SK-N-SH (cell line): ENCODE measurements around the gene ATP11A. TPM values are rescaled to one million over a fixed set of nuclear protein-coding genes. Genes with fewer than 3 reads are reported as not detected.

Experiments
- CTCF ChIA-PET: fragments of 300-600, 350-600 bp; formaldehyde crosslinking; extraction: SDS; loops from one replicate; lab custom pipeline; 2021; lab: Yijun Ruan, JAX
- POLR2A ChIA-PET: fragments of 350-600 bp; sonication (Branson Sonifier 250); formaldehyde crosslinking; extraction: SDS; loops from one replicate; lab custom pipeline; 2020; ENCODE audit warnings: antibody characterized with exemption, inconsistent platforms; lab: Yijun Ruan, JAX
- DNase-seq: peaks from one replicate; pipeline ENCODE4 v3.0.0; 2012
- H2AFZ ChIP-seq: fragments of 200-600 bp; sonication (generic); 2 replicates; pipeline ENCODE4 v1.8.1; 2016; ENCODE audit warnings: antibody characterized with exemption, mild to moderate bottlenecking, low read depth
- H3F3A ChIP-seq: fragments of 200-600 bp; sonication (generic); replicated peaks from 2 replicates; pipeline ENCODE3; 2016; ENCODE audit warnings: antibody characterized with exemption, mild to moderate bottlenecking; ENCODE audit not compliant: insufficient read depth
- H3K27ac ChIP-seq, 2 experiments: fragments of 200-500 bp in 1 of 2; fragments of 200-600 bp in 1 of 2; sonication (Bioruptor generic) in 1 of 2; sonication (generic), shearing (Covaris generic) in 1 of 2; 2 replicates each; pipeline versions ENCODE4 v1.5.1 to v1.6.1; 2014 to 2016; ENCODE audit warnings: low read depth in 2 of 2, inconsistent platforms in 1 of 2, low read length in 1 of 2, mild to moderate bottlenecking in 1 of 2, mixed read lengths in 1 of 2
- H3K27me3 ChIP-seq: fragments of 200-600 bp; sonication (generic), shearing (Covaris generic); 2 replicates; pipeline ENCODE4 v1.6.1; 2016; ENCODE audit warnings: mixed run types; ENCODE audit not compliant: insufficient read depth
- H3K36me3 ChIP-seq, 2 experiments: fragments of 200-500 bp in 1 of 2; fragments of 200-600 bp in 1 of 2; sonication (Bioruptor generic) in 1 of 2; sonication (generic) in 1 of 2; replicated peaks in 1 of 2; 2 replicates each; pipeline versions ENCODE3 to v1.5.1; 2014 to 2016; ENCODE audit warnings: low read length in 1 of 2, mild to moderate bottlenecking in 1 of 2; ENCODE audit not compliant: insufficient read depth in 2 of 2, control insufficient read depth in 1 of 2
- H3K4me1 ChIP-seq, 2 experiments: fragments of 200-500 bp in 1 of 2; fragments of 200-600 bp in 1 of 2; sonication (Bioruptor generic) in 1 of 2; sonication (generic), shearing (Covaris generic) in 1 of 2; 2 replicates each; pipeline versions ENCODE4 v1.5.1 to v1.6.1; 2014 to 2016; ENCODE audit warnings: low read depth in 1 of 2, low read length in 1 of 2, mixed run types in 1 of 2; ENCODE audit not compliant: insufficient read depth in 2 of 2, control insufficient read depth in 1 of 2
- H3K4me2 ChIP-seq: fragments of 200-600 bp; sonication (generic), shearing (Covaris generic); 2 replicates; pipeline ENCODE4 v1.6.1; 2017; ENCODE audit warnings: mixed run types
- H3K4me3 ChIP-seq, 2 experiments: fragments of 200-500 bp in 1 of 2; fragments of 200-600 bp in 1 of 2; sonication (Bioruptor generic) in 1 of 2; sonication (generic), shearing (Covaris generic) in 1 of 2; 2 replicates each; pipeline versions ENCODE4 v1.5.1 to v1.8.1; 2014 to 2016; ENCODE audit warnings: low read depth in 2 of 2, inconsistent platforms in 1 of 2, low read length in 1 of 2, mild to moderate bottlenecking in 1 of 2, mixed read lengths in 1 of 2, moderate library complexity in 1 of 2
- H3K79me2 ChIP-seq: fragments of 200-600 bp; sonication (generic); 2 replicates; pipeline ENCODE4 v1.8.1; 2017; ENCODE audit warnings: mild to moderate bottlenecking; ENCODE audit not compliant: insufficient read depth
- H3K9ac ChIP-seq: fragments of 200-600 bp; sonication (generic); 2 replicates; pipeline ENCODE4 v1.6.1; 2017; ENCODE audit warnings: mixed run types
- H3K9me2 ChIP-seq: fragments of 200-600 bp; sonication (generic); 2 replicates; pipeline ENCODE4 v1.6.1; 2017; ENCODE audit warnings: mixed run types
- H3K9me3 ChIP-seq: fragments of 200-600 bp; sonication (generic); 2 replicates; pipeline ENCODE4 v1.6.1; 2017; ENCODE audit warnings: mixed run types, mild to moderate bottlenecking, moderate library complexity
- H4K20me1 ChIP-seq: fragments of 200-600 bp; sonication (generic); 2 replicates; pipeline ENCODE4 v1.6.1; 2017; ENCODE audit warnings: mild to moderate bottlenecking, mixed run types; ENCODE audit not compliant: insufficient read depth
- CTCF ChIP-seq: fragments of 200-600 bp; sonication (generic); IDR thresholded peaks from 2 replicates; pipeline ENCODE4 v1.6.1; 2017; ENCODE audit warnings: antibody characterized with exemption, mild to moderate bottlenecking, moderate library complexity
- EZH2phosphoT487 ChIP-seq: fragments of 200-600 bp; sonication (generic); IDR thresholded peaks from 2 replicates; pipeline ENCODE4 v1.6.1; 2017; ENCODE audit warnings: low read depth, mixed run types, mild to moderate bottlenecking, antibody characterized with exemption, moderate library complexity, borderline replicate concordance
- FOSL2 ChIP-seq: IDR thresholded peaks from 2 replicates; pipeline ENCODE4 v1.4.0; 2012; ENCODE audit warnings: low read depth, mild to moderate bottlenecking, moderate library complexity, borderline replicate concordance
- FOXJ3 ChIP-seq: sonication (generic); formaldehyde crosslinking; IDR thresholded peaks from 2 replicates; pipeline ENCODE4 v1.5.1; 2020; ENCODE audit warnings: mild to moderate bottlenecking, missing genetic modification reagents
- FOXM1 ChIP-seq: IDR thresholded peaks from 2 replicates; pipeline ENCODE4 v1.4.0; 2012; ENCODE audit warnings: low read depth, mild to moderate bottlenecking
- MAX ChIP-seq: IDR thresholded peaks from 2 replicates; pipeline ENCODE4 v1.4.0; 2012; ENCODE audit warnings: low read depth
- NRF1 ChIP-seq: IDR thresholded peaks from 2 replicates; pipeline ENCODE4 v1.6.1; 2012; ENCODE audit warnings: low read depth, mild to moderate bottlenecking, low read length
- RFX5 ChIP-seq: IDR thresholded peaks from 2 replicates; pipeline ENCODE4 v1.6.1; 2012; ENCODE audit warnings: mild to moderate bottlenecking, improper control_type of control experiment, low read length
- TCF12 ChIP-seq: IDR thresholded peaks from 2 replicates; pipeline ENCODE4 v1.4.0; 2012
- TEAD4 ChIP-seq: IDR thresholded peaks from 2 replicates; pipeline ENCODE4 v1.4.0; 2012; ENCODE audit warnings: mild to moderate bottlenecking, borderline replicate concordance; ENCODE audit not compliant: insufficient read depth
- USF2 ChIP-seq: fragments of 150-350 bp; IDR thresholded peaks from 2 replicates; pipeline ENCODE4 v1.6.1; 2017; ENCODE audit warnings: antibody characterized with exemption, low read length, low read depth, borderline replicate concordance
- YY1 ChIP-seq: IDR thresholded peaks from 2 replicates; pipeline ENCODE4 v1.4.0; 2012; ENCODE audit warnings: low read depth, mild to moderate bottlenecking
- WGBS: methylation state at CpG from one replicate; pipeline ENCODE4 v1.1.6; 2017; ENCODE audit warnings: low lambda C conversion rate; 5-methylcytosine and 5-hydroxymethylcytosine counted together
- polyA plus RNA-seq, 3 experiments: library from polyadenylated mRNA; depleted of rRNA; stranded (reverse); fragments of >200 nt; gene quantifications; 2 replicates each; pipeline ENCODE4 v1.2.3, GENCODE V29; 2012

ATP11A gene
- polyA plus RNA-seq, 1 of the 3 experiments (the other 2 are of a cell fraction): 4.1 TPM

- TF ChIP-seq CTCF (no peak), FOSL2 (no peak)
These were observed 30.4 kb downstream of the ATP11A start (continued) for GRCh38 chr13:112720251-112720650.

- DNase-seq: no peak
- Histone ChIP-seq H3K9ac (no peak overlapping the region), H3K4me1 (peaks cover 0 to 6% of the 10 kb centered on the region in 2 experiments; a peak in 2 of 4 replicates), H4K20me1 (no peaks in the 10 kb centered on the region), H3K4me3 (no peak overlapping the region), H3F3A (peaks cover 7% of the 10 kb centered on the region), H3K9me2 (no peaks in the 10 kb centered on the region), H3K9me3 (no peaks in the 10 kb centered on the region), H3K36me3 (no peaks in the 10 kb centered on the region), H3K27ac (no peak overlapping the region), H3K4me2 (no peak overlapping the region), H3K27me3 (no peaks in the 10 kb centered on the region), H2AFZ (no peak overlapping the region), H3K79me2 (no peaks in the 10 kb centered on the region)
- no peak for TF ChIP-seq USF2
- no peak for TF ChIP-seq TCF12
- no peak for TF ChIP-seq FOXJ3 (CRISPR knock-in tag)
- no peak for TF ChIP-seq FOSL2
- TF ChIP-seq YY1: no peak
- no peak for TF ChIP-seq MAX
- no peak for TF ChIP-seq TEAD4
- TF ChIP-seq EZH2phosphoT487: no peak
- no peak for TF ChIP-seq FOXM1
- TF ChIP-seq NRF1: no peak
- no peak for TF ChIP-seq RFX5
- ChIA-PET POLR2A (no interaction called here), CTCF (no interaction called here)
- WGBS: 96% methylated on average over 6 of the region's 10 CpGs
These were observed 31.0 kb downstream of the ATP11A start for GRCh38 chr13:112720814-112721197.
